H1 (cell line): ENCODE data around the gene CUEDC2. TPM values are rescaled to one million over a fixed set of nuclear protein-coding genes. Genes with fewer than 3 reads are reported as not detected.

Experiments used
- CTCF ChIA-PET: fragments of 300-600 bp; sonication (Branson Sonifier 250); formaldehyde crosslinking; loops from one replicate; lab custom pipeline; 2021; ENCODE audit not compliant: partially characterized antibody; lab: Charles Lee
- POLR2A ChIA-PET: fragments of 300-600 bp; sonication (Branson Sonifier 250); formaldehyde crosslinking; loops from one replicate; lab custom pipeline; 2021; ENCODE audit warnings: inconsistent platforms; ENCODE audit not compliant: partially characterized antibody; lab: Charles Lee
- DNase-seq, 2 experiments: peaks; one replicate each; pipeline versions ENCODE4 v3.0.0 to v3.0.0-alpha.2; 2010 to 2022; ENCODE audit warnings: low spot score in 2 of 2, low read depth in 1 of 2, mixed read lengths in 1 of 2
- FAIRE-seq: peaks from 2 replicates; lab custom pipeline; 2011; peaks lifted over from hg19 to GRCh38; lab: Jason Lieb, UNC
- H2AFZ ChIP-seq: 2 replicates; pipeline ENCODE4 v1.8.1; 2012; ENCODE audit warnings: low read length, inconsistent platforms
- H2AK5ac ChIP-seq: 2 replicates; pipeline ENCODE4 v1.6.1; 2013; ENCODE audit warnings: low read depth, low read length
- H2BK120ac ChIP-seq: replicated peaks from 2 replicates; pipeline ENCODE3; 2013; ENCODE audit warnings: low read depth, low read length, inconsistent platforms
- H2BK12ac ChIP-seq: 2 replicates; pipeline ENCODE4 v1.6.1; 2013; ENCODE audit warnings: low read depth, low read length
- H2BK15ac ChIP-seq: 2 replicates; pipeline ENCODE4 v1.6.1; 2013; ENCODE audit warnings: low read length
- H2BK20ac ChIP-seq: 2 replicates; pipeline ENCODE4 v1.6.1; 2013; ENCODE audit warnings: low read length
- H2BK5ac ChIP-seq: 2 replicates; pipeline ENCODE4 v1.6.1; 2013; ENCODE audit warnings: low read depth, low read length
- H3K14ac ChIP-seq: 2 replicates; pipeline ENCODE4 v1.6.1; 2013; ENCODE audit warnings: inconsistent platforms; ENCODE audit not compliant: insufficient read length
- H3K18ac ChIP-seq: 2 replicates; pipeline ENCODE4 v1.6.1; 2013; ENCODE audit warnings: low read length; ENCODE audit errors: extremely low read depth
- H3K23ac ChIP-seq: 2 replicates; pipeline ENCODE4 v1.6.1; 2013; ENCODE audit warnings: inconsistent platforms; ENCODE audit not compliant: insufficient read length
- H3K23me2 ChIP-seq: 2 replicates; pipeline ENCODE4 v1.6.1; 2013; ENCODE audit warnings: low read depth, low read length
- H3K27ac ChIP-seq: 2 replicates; pipeline ENCODE4 v1.6.1; 2011; ENCODE audit warnings: low read depth, low read length, inconsistent platforms
- H3K27me3 ChIP-seq, 4 experiments: replicated peaks in 1 of 4; 1 replicate in 1 of 4; 2 replicates in 3 of 4; pipeline versions ENCODE4 v1.6.1 to v1.8.1; 2011 to 2013; ENCODE audit warnings: low read length in 3 of 4, mild to moderate bottlenecking in 3 of 4, inconsistent platforms in 2 of 4, mixed read lengths in 2 of 4, moderate library complexity in 1 of 4; ENCODE audit not compliant: control insufficient read depth in 3 of 4, insufficient read depth in 3 of 4; ENCODE audit errors: extremely low read depth in 1 of 4
- H3K36me3 ChIP-seq, 4 experiments: 2 replicates each; pipeline versions ENCODE4 v1.6.1 to v1.8.1; 2011 to 2013; ENCODE audit warnings: mild to moderate bottlenecking in 4 of 4, low read length in 3 of 4, moderate library complexity in 2 of 4, control low read depth in 1 of 4, inconsistent platforms in 1 of 4; ENCODE audit not compliant: insufficient read depth in 4 of 4, control insufficient read depth in 2 of 4
- H3K4ac ChIP-seq: replicated peaks from 2 replicates; pipeline ENCODE3; 2013; ENCODE audit warnings: low read length, low read depth, mixed read lengths, inconsistent platforms; ENCODE audit not compliant: insufficient read length
- H3K4me1 ChIP-seq, 4 experiments: replicated peaks in 1 of 4; 1 replicate in 1 of 4; 2 replicates in 3 of 4; pipeline versions ENCODE4 v1.6.1 to v1.8.1; 2011 to 2013; ENCODE audit warnings: low read length in 3 of 4, inconsistent platforms in 2 of 4, mixed read lengths in 1 of 4; ENCODE audit not compliant: insufficient read depth in 4 of 4, control insufficient read depth in 3 of 4
- H3K4me2 ChIP-seq, 2 experiments: 2 replicates each; pipeline versions ENCODE4 v1.6.1 to v1.8.1; 2011 to 2013; ENCODE audit warnings: low read depth in 2 of 2, low read length in 2 of 2, control low read depth in 1 of 2, inconsistent platforms in 1 of 2, mild to moderate bottlenecking in 1 of 2; ENCODE audit not compliant: insufficient read depth in 1 of 2
- H3K4me3 ChIP-seq, 4 experiments: fragments of 200-600, 300-600 bp in 1 of 4; sonication (generic), shearing (Covaris generic), sonication (Bioruptor Twin) in 1 of 4; 2 replicates each; pipeline versions ENCODE4 v1.5.1 to v1.8.1; 2011 to 2016; ENCODE audit warnings: low read length in 4 of 4, low read depth in 3 of 4, control low read depth in 2 of 4, inconsistent platforms in 2 of 4, mild to moderate bottlenecking in 2 of 4, mixed read lengths in 1 of 4, moderate library complexity in 1 of 4; ENCODE audit not compliant: insufficient read depth in 2 of 4; ENCODE audit errors: extremely low read depth in 1 of 4
- H3K56ac ChIP-seq: replicated peaks from 2 replicates; pipeline ENCODE3; 2013; ENCODE audit warnings: low read depth, mild to moderate bottlenecking, mixed read lengths, low read length, inconsistent platforms; ENCODE audit not compliant: insufficient read length
- H3K79me1 ChIP-seq: 2 replicates; pipeline ENCODE4 v1.6.1; 2013; ENCODE audit warnings: low read depth, low read length, control low read depth
- H3K79me2 ChIP-seq, 2 experiments: 2 replicates each; pipeline versions ENCODE4 v1.6.1 to v1.8.1; 2012 to 2013; ENCODE audit warnings: low read length in 2 of 2, mild to moderate bottlenecking in 2 of 2, inconsistent platforms in 1 of 2; ENCODE audit not compliant: insufficient read depth in 2 of 2, control insufficient read depth in 1 of 2
- H3K9ac ChIP-seq, 4 experiments: replicated peaks in 1 of 4; 1 replicate in 1 of 4; 2 replicates in 3 of 4; pipeline versions ENCODE4 v1.6.1 to v1.8.1; 2011 to 2013; ENCODE audit warnings: low read depth in 3 of 4, low read length in 3 of 4, control low read depth in 2 of 4, mild to moderate bottlenecking in 2 of 4, moderate library complexity in 2 of 4, inconsistent platforms in 1 of 4; ENCODE audit errors: extremely low read depth in 1 of 4
- H3K9me3 ChIP-seq, 2 experiments: 2 replicates each; pipeline versions ENCODE4 v1.6.1 to v1.8.1; 2012 to 2013; ENCODE audit warnings: mild to moderate bottlenecking in 2 of 2, moderate library complexity in 2 of 2, control low read depth in 1 of 2, inconsistent platforms in 1 of 2, low read depth in 1 of 2, low read length in 1 of 2, mixed read lengths in 1 of 2; ENCODE audit not compliant: insufficient read depth in 2 of 2
- H4K20me1 ChIP-seq, 2 experiments: replicated peaks in 1 of 2; 2 replicates each; pipeline versions ENCODE3 to v1.8.1; 2011 to 2013; ENCODE audit warnings: inconsistent platforms in 2 of 2, low read length in 2 of 2, mild to moderate bottlenecking in 1 of 2; ENCODE audit not compliant: insufficient read depth in 2 of 2, control insufficient read depth in 1 of 2
- H4K5ac ChIP-seq: 2 replicates; pipeline ENCODE4 v1.6.1; 2013; ENCODE audit warnings: low read length, low read depth, mixed read lengths, inconsistent platforms; ENCODE audit not compliant: insufficient read length
- H4K8ac ChIP-seq: 2 replicates; pipeline ENCODE4 v1.8.0; 2013; ENCODE audit warnings: mild to moderate bottlenecking, moderate library complexity, low read length, inconsistent platforms; ENCODE audit not compliant: insufficient read depth; ENCODE audit errors: extremely low read depth
- H4K91ac ChIP-seq: replicated peaks from 2 replicates; pipeline ENCODE3; 2013; ENCODE audit warnings: low read length, mixed read lengths, inconsistent platforms; ENCODE audit not compliant: insufficient read length
- E2F6 ChIP-seq: IDR thresholded peaks from 2 replicates; pipeline ENCODE4 v1.6.1; 2012; ENCODE audit warnings: inconsistent platforms
- SIN3A ChIP-seq, 2 experiments: IDR thresholded peaks in 1 of 2; conservative IDR thresholded peaks in 1 of 2; 2 replicates each; pipeline ENCODE4 v1.6.1; 2011 to 2012; ENCODE audit warnings: low read length in 2 of 2, improper control_type of control experiment in 1 of 2, low read depth in 1 of 2, mild to moderate bottlenecking in 1 of 2
- WGBS, 2 experiments: shearing (Covaris generic) in 1 of 2; methylation state at CpG; one replicate each; pipeline versions ENCODE4 v1.1.6 to v1.1.7; 2013 to 2015; ENCODE audit warnings: low lambda C conversion rate in 2 of 2, mixed read lengths in 2 of 2, inconsistent platforms in 1 of 2, low coverage in 1 of 2, missing lambda C conversion rate in 1 of 2; ENCODE audit not compliant: insufficient replicate concordance in 2 of 2, insufficient coverage in 1 of 2, insufficient read length in 1 of 2; ENCODE audit errors: extremely low coverage in 1 of 2, missing lambda C conversion rate in 1 of 2; 5-methylcytosine and 5-hydroxymethylcytosine counted together
- polyA plus RNA-seq, 7 experiments: library from polyadenylated mRNA; depleted of rRNA in 3 of 7; stranded (reverse) in 5 of 7; unstranded in 2 of 7; fragments of >200 nt in 5 of 7; fragments of 200-250 nt in 2 of 7; gene quantifications; 1 replicate in 5 of 7; 2 replicates in 1 of 7; 4 replicates in 1 of 7; pipeline versions ENCODE4 v1.2.1 to v1.2.3, GENCODE V29; 2011 to 2013; ENCODE audit warnings: missing spikeins in 2 of 7, mixed read lengths in 2 of 7
- total RNA-seq: library from RNA; stranded (reverse); fragmentation: NEBNext Ultra II Directional; extraction: Animal tissue kit (Norgen Biotek cat#: 25700); gene quantifications from 2 replicates; pipeline ENCODE4 v1.2.1, GENCODE V29; 2021

The CUEDC2 gene
- total and polyA plus RNA-seq, 2 of the 8 experiments (the other 6 are each of a cell fraction or from before 2014, with no cell fraction given) = 41.7 to 55.2 TPM

GRCh38 chr10:102408131-102408727 is 24.1 kb downstream of the CUEDC2 start:
- CTCF ChIA-PET = interaction anchor here (7.2 to 16.4 kb wide), 2 partner anchors 12 to 177 kb away, joined by 79 to 184 read pairs; partner anchors contain the start of genes ELOVL3 and NFKB2
- POLR2A ChIA-PET = interaction anchor here (1.4 to 5.9 kb wide), 3 partner anchors 9 to 13 kb away, joined by 4 to 33 read pairs (median 7); partner anchors contain the start of genes FBXL15 and NFKB2

More at GRCh38 chr10:102408131-102408727, 24.1 kb downstream of the CUEDC2 start:
- Histone ChIP-seq H2BK120ac (no peak overlapping the region), H3K23ac (no peak overlapping the region), H3K9ac (no peak overlapping the region; a peak in 1 of 7 replicates), H3K18ac (no peak overlapping the region), H3K14ac (no peak overlapping the region), H4K20me1 (peaks cover 0 to 8% of the 10 kb centered on the region in 2 experiments), H3K4ac (no peak overlapping the region), H2BK20ac (no peak overlapping the region), H3K56ac (no peak overlapping the region), H3K27ac (no peak overlapping the region), H4K8ac (no peak overlapping the region; the same call in 1 of the 2 replicates), H3K79me1 (no peaks in the 10 kb centered on the region), H4K91ac (peak overlapping the region; percentile 46), H2BK12ac (peak overlapping the region; percentile 85), H2AFZ (no peak overlapping the region), H3K9me3 (no peaks in the 10 kb centered on the region), H3K79me2 (no peaks in the 10 kb centered on the region), H3K36me3 (no peaks in the 10 kb centered on the region), H3K4me3 (peak overlapping the region; percentile 55 to 70 (median 57)), H3K23me2 (peaks cover 26% of the 10 kb centered on the region), H3K4me2 (peak overlapping the region; percentile 88), H2BK15ac (peak overlapping the region; percentile 99), H3K27me3 (peaks cover 17 to 52% (median 50%) of the 10 kb centered on the region in 4 experiments), H2BK5ac (0 out of 2 replicates have a peak overlapping the region, but pooled peaks have one; percentile 44), H2AK5ac (peak overlapping the region; percentile 96; the same call in 1 of the 2 replicates), H4K5ac (no peak overlapping the region), H3K4me1 (peaks cover 7 to 30% (median 20%) of the 10 kb centered on the region in 4 experiments)
- FAIRE-seq (no peak), DNase-seq (no peak)
- TF ChIP-seq E2F6 = 0 out of 2 replicates have a peak, but pooled peaks have one; percentile 18
- TF ChIP-seq SIN3A (conservative IDR thresholded peaks at IDR 0.05 in 1 of 2, IDR thresholded peaks at IDR 0.05 in 1 of 2; ENCODE audit: low read depth in 1 of 2, low read length in 2 of 2) = no peak
- WGBS, 2 experiments = 66% methylated on average over 12 of the region's 14 CpGs; no CpG with 5 or more reads in 1 of the 2 experiments
